Neural cell (in vitro differentiated cells): ENCODE measurements around the gene SBNO2. TPM values are rescaled to one million over a fixed set of nuclear protein-coding genes. Genes with fewer than 3 reads are reported as not detected.

Experiments used
- H2AFZ ChIP-seq: fragments of 200-600, 300-800 bp; sonication (generic), shearing (Covaris generic); 2 replicates; pipeline ENCODE4 v1.6.0; 2014; ENCODE audit warnings: low read depth, mild to moderate bottlenecking, antibody characterized with exemption, low read length, moderate library complexity
- H3F3A ChIP-seq: fragments of 200-600 bp; shearing (Covaris generic); 2 replicates; pipeline ENCODE4 v1.6.1; 2016; ENCODE audit warnings: mild to moderate bottlenecking, moderate library complexity, mixed read lengths, antibody characterized with exemption, low read length; ENCODE audit not compliant: insufficient read depth, poor library complexity, severe bottlenecking
- H3K27ac ChIP-seq: fragments of 200-600, 300-800 bp; sonication (generic), shearing (Covaris generic); 2 replicates; pipeline ENCODE4 v1.5.1; 2014; ENCODE audit warnings: mild to moderate bottlenecking, low read length, moderate library complexity
- H3K27me3 ChIP-seq: fragments of 300-800, 200-600 bp; sonication (generic), shearing (Covaris generic); 2 replicates; pipeline ENCODE4 v1.6.0; 2014; ENCODE audit warnings: mild to moderate bottlenecking, low read depth, low read length, moderate library complexity; ENCODE audit not compliant: insufficient read depth
- H3K36me3 ChIP-seq: fragments of 300-800, 200-600 bp; sonication (generic), shearing (Covaris generic); 2 replicates; pipeline ENCODE4 v1.5.1; 2014; ENCODE audit warnings: mild to moderate bottlenecking, antibody characterized with exemption, low read length, moderate library complexity; ENCODE audit not compliant: insufficient read depth
- H3K4me2 ChIP-seq: fragments of 300-800, 200-600 bp; sonication (generic), shearing (Covaris generic); 2 replicates; pipeline ENCODE4 v1.6.0; 2014; ENCODE audit warnings: mild to moderate bottlenecking, low read length
- H3K4me3 ChIP-seq: fragments of 300-800, 200-600 bp; sonication (generic), shearing (Covaris generic); 2 replicates; pipeline ENCODE4 v1.5.1; 2014; ENCODE audit warnings: mild to moderate bottlenecking, low read length, moderate library complexity
- H3K79me2 ChIP-seq: fragments of 200-600 bp; shearing (Covaris generic); replicated peaks from 2 replicates; pipeline ENCODE4 v1.6.0; 2014; ENCODE audit warnings: mild to moderate bottlenecking, low read length, moderate library complexity; ENCODE audit not compliant: insufficient read depth
- H3K9ac ChIP-seq: fragments of 300-800, 200-600 bp; sonication (generic), shearing (Covaris generic); 2 replicates; pipeline ENCODE4 v1.6.1; 2016; ENCODE audit warnings: mild to moderate bottlenecking, low read length, mixed read lengths
- H3K9me2 ChIP-seq: fragments of 200-600 bp; shearing (Covaris generic); 2 replicates; pipeline ENCODE4 v1.6.1; 2016; ENCODE audit warnings: mild to moderate bottlenecking, low read length, mixed read lengths; ENCODE audit not compliant: insufficient read depth
- H3K9me3 ChIP-seq: fragments of 200-600, 300-800 bp; sonication (generic), shearing (Covaris generic); 2 replicates; pipeline ENCODE4 v1.6.1; 2016; ENCODE audit warnings: mild to moderate bottlenecking, mixed run types, low read length, moderate library complexity, mixed read lengths
- H4K20me1 ChIP-seq: fragments of 200-600 bp; shearing (Covaris generic); 2 replicates; pipeline ENCODE4 v1.6.1; 2016; ENCODE audit warnings: mild to moderate bottlenecking, mixed run types; ENCODE audit not compliant: insufficient read depth
- EP300 ChIP-seq: fragments of 450-650 bp; conservative IDR thresholded peaks from 2 replicates; pipeline ENCODE4 v1.6.1; 2014; ENCODE audit warnings: antibody characterized with exemption, mild to moderate bottlenecking, moderate library complexity; ENCODE audit not compliant: poor library complexity, severe bottlenecking
- EZH2 ChIP-seq: fragments of 200-600, 300-800 bp; shearing (Covaris generic), sonication (generic); IDR thresholded peaks from 2 replicates; pipeline ENCODE4 v1.6.1; 2014; ENCODE audit warnings: antibody characterized with exemption, low read length, borderline replicate concordance, mild to moderate bottlenecking; ENCODE audit not compliant: insufficient read depth, poor library complexity, severe bottlenecking
- MXI1 ChIP-seq: fragments of 450-650 bp; conservative IDR thresholded peaks from 2 replicates; pipeline ENCODE4 v1.6.1; 2014; ENCODE audit warnings: antibody characterized with exemption, mild to moderate bottlenecking; ENCODE audit not compliant: poor library complexity, severe bottlenecking
- POLR2AphosphoS5 ChIP-seq: IDR thresholded peaks from 2 replicates; pipeline ENCODE4 v1.6.1; 2012
- RAD21 ChIP-seq: fragments of 450-650 bp; conservative IDR thresholded peaks from 2 replicates; pipeline ENCODE4 v1.6.1; 2014; ENCODE audit warnings: antibody characterized with exemption, mild to moderate bottlenecking, moderate library complexity
- SMC3 ChIP-seq: fragments of 450-650 bp; conservative IDR thresholded peaks from 2 replicates; pipeline ENCODE4 v1.6.1; 2014; ENCODE audit warnings: antibody characterized with exemption, mild to moderate bottlenecking, moderate library complexity; ENCODE audit not compliant: poor library complexity
- TAF1 ChIP-seq: IDR thresholded peaks from 2 replicates; pipeline ENCODE4 v1.6.1; 2012; ENCODE audit warnings: low read depth
- polyA plus RNA-seq: library from polyadenylated mRNA; depleted of rRNA; stranded (reverse); fragments of >200 nt; gene quantifications from 2 replicates; pipeline ENCODE4 v1.2.3, GENCODE V29; 2014
- TF ChIP-seq, protein P1 (sequence below): IDR thresholded peaks from 2 replicates; pipeline ENCODE4 v1.6.1; 2012; ENCODE audit warnings: borderline replicate concordance
- TF ChIP-seq, protein P2 (sequence below): fragments of 450-650 bp; IDR thresholded peaks from 2 replicates; pipeline ENCODE4 v1.5.1; 2014; ENCODE audit warnings: antibody characterized with exemption, mild to moderate bottlenecking, moderate library complexity; ENCODE audit not compliant: poor library complexity, severe bottlenecking

SBNO2 gene
- polyA plus RNA-seq, 1 donor from 2014 or later: 4.8 TPM

DNA sequence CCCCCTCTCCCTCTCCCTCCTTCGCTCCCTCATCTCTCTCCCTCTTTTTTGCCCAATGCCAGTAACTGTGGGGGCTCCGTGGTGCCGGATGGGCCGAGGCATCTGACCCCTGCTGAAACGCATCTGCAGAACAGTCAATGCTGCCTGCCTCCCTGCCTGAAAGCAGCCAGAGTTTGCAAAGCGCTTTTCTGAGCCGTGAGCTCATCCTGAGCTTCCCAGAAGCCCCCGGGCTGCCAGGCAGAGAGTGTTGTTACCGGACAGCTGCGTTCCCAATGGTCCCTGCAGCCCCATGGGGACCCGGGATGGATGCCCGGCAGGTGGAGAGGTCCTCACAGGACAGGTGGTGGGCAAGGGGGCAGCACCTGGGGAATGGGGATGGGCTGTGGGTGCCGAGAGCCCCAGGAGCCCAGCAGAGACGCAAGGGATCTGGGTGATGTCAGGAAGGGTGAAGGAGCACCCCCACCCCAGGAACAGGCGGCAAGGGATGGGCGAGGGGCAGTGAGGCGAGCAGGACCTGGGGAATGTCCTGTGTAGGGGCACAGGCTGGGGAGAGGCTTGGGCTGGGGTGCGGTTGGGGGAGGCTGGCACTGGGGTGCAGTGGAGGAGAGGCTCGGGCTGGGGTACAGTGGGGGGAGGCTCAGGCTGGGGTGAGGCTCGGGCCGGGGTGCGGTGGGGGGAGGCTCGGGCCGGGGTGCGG is 37.3 kb downstream of the SBNO2 start:
- no peak overlapping the region for H3K4me3 ChIP-seq
- H3K9me2 ChIP-seq: no peaks in the 10 kb centered on the region
- H3K36me3 ChIP-seq: no peaks in the 10 kb centered on the region

DNA sequence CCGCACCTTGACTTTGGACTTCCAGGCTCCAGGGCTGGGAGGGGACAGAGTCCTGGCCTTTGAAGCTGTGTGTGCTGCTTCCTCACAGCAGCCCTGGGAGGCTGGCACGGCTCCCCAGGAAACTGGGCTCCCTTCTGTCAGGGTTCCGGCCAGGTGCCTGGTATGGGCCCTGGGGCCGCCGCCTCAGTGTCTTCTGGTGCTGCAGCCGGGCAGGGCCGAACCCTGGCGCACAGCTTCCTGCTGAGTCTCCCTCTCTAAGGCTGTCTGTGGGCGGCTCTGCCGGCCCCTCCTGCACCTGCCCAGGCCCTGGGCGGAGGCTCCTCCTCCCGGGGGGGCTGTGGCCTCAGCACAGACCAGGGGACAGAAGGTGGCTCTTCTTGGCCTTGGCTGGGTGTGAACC is 37.9 kb downstream of the SBNO2 start:
- Histone ChIP-seq H3K36me3 (no peaks in the 10 kb centered on the region), H2AFZ (no peak overlapping the region)

More for the DNA sequence above, 37.3 kb downstream of the SBNO2 start:
- Histone ChIP-seq H3K9ac (no peak overlapping the region), H3K27me3 (no peaks in the 10 kb centered on the region), H3K9me3 (no peaks in the 10 kb centered on the region), H3F3A (no peaks in the 10 kb centered on the region), H4K20me1 (no peaks in the 10 kb centered on the region), H3K4me2 (no peak overlapping the region), H3K27ac (no peak overlapping the region), H3K79me2 (no peaks in the 10 kb centered on the region), H2AFZ (no peak overlapping the region)
- TF ChIP-seq EZH2: no peak
- TF ChIP-seq, protein P1, sequence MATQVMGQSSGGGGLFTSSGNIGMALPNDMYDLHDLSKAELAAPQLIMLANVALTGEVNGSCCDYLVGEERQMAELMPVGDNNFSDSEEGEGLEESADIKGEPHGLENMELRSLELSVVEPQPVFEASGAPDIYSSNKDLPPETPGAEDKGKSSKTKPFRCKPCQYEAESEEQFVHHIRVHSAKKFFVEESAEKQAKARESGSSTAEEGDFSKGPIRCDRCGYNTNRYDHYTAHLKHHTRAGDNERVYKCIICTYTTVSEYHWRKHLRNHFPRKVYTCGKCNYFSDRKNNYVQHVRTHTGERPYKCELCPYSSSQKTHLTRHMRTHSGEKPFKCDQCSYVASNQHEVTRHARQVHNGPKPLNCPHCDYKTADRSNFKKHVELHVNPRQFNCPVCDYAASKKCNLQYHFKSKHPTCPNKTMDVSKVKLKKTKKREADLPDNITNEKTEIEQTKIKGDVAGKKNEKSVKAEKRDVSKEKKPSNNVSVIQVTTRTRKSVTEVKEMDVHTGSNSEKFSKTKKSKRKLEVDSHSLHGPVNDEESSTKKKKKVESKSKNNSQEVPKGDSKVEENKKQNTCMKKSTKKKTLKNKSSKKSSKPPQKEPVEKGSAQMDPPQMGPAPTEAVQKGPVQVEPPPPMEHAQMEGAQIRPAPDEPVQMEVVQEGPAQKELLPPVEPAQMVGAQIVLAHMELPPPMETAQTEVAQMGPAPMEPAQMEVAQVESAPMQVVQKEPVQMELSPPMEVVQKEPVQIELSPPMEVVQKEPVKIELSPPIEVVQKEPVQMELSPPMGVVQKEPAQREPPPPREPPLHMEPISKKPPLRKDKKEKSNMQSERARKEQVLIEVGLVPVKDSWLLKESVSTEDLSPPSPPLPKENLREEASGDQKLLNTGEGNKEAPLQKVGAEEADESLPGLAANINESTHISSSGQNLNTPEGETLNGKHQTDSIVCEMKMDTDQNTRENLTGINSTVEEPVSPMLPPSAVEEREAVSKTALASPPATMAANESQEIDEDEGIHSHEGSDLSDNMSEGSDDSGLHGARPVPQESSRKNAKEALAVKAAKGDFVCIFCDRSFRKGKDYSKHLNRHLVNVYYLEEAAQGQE: no peak
- no peak for TF ChIP-seq POLR2AphosphoS5
- no peak for TF ChIP-seq RAD21
- TF ChIP-seq EP300: no peak
- TF ChIP-seq, protein P2, sequence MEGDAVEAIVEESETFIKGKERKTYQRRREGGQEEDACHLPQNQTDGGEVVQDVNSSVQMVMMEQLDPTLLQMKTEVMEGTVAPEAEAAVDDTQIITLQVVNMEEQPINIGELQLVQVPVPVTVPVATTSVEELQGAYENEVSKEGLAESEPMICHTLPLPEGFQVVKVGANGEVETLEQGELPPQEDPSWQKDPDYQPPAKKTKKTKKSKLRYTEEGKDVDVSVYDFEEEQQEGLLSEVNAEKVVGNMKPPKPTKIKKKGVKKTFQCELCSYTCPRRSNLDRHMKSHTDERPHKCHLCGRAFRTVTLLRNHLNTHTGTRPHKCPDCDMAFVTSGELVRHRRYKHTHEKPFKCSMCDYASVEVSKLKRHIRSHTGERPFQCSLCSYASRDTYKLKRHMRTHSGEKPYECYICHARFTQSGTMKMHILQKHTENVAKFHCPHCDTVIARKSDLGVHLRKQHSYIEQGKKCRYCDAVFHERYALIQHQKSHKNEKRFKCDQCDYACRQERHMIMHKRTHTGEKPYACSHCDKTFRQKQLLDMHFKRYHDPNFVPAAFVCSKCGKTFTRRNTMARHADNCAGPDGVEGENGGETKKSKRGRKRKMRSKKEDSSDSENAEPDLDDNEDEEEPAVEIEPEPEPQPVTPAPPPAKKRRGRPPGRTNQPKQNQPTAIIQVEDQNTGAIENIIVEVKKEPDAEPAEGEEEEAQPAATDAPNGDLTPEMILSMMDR: no peak
- no peak for TF ChIP-seq TAF1
- no peak for TF ChIP-seq SMC3
- TF ChIP-seq MXI1: no peak

More for the DNA sequence above, 37.9 kb downstream of the SBNO2 start:
- H3K79me2 ChIP-seq: no peaks in the 10 kb centered on the region
- H3F3A ChIP-seq: no peaks in the 10 kb centered on the region
- no peaks in the 10 kb centered on the region for H3K27me3 ChIP-seq
- no peak overlapping the region for H3K4me3 ChIP-seq
- no peak for TF ChIP-seq MXI1
- no peaks in the 10 kb centered on the region for H4K20me1 ChIP-seq
- H3K27ac ChIP-seq: no peak overlapping the region
- no peak overlapping the region for H3K9ac ChIP-seq
- no peaks in the 10 kb centered on the region for H3K9me2 ChIP-seq
- H3K4me2 ChIP-seq: no peak overlapping the region
- no peaks in the 10 kb centered on the region for H3K9me3 ChIP-seq
